Upper lobe of left lung (tissue), 4 donors: ENCODE results near the gene PLD2.

ENCODE experiments used
- CTCF ChIP-seq, 6 experiments: fragments of 450-650 bp in 4 of 6; fragments of 200-600 bp in 2 of 6; sonication (generic) in 2 of 6; IDR thresholded peaks; one replicate each; pipeline ENCODE4 v1.5.1; 2016 to 2019; ENCODE audit warnings: antibody characterized with exemption in 6 of 6
- EP300 ChIP-seq, 4 donors: sonication (generic); formaldehyde crosslinking; IDR thresholded peaks; one replicate each; pipeline ENCODE4 v1.5.1; 2017; ENCODE audit warnings: antibody characterized with exemption in 4 of 4, control low read depth in 2 of 4
- POLR2A ChIP-seq, 4 donors: fragments of 450-650 bp; IDR thresholded peaks; one replicate each; pipeline ENCODE4 v1.5.1; 2016 to 2017; ENCODE audit warnings: antibody characterized with exemption in 4 of 4, mild to moderate bottlenecking in 2 of 4
- POLR2AphosphoS5 ChIP-seq, 2 donors: sonication (generic); formaldehyde crosslinking; IDR thresholded peaks; one replicate each; pipeline ENCODE4 v1.5.1; 2017; ENCODE audit warnings: antibody characterized with exemption in 2 of 2

DNA sequence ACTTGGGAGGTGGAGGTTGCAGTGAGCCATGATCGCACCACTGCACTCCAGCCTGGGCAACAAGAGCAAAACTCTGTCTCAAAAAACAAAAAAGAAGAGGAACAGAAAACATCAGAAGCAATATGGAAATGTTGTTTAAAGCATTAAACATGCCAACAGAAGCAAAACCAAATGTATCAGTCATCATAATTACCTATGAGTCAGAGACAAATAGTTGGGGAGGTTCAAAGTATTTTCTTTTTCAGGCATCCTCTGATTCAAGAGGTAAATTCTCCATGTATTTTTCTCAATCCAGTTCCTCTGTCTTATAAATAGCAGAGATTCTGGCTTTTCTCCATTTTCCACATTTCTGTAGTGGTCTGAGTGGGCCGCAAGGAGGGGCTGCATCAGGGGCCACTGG lies 37.3 kb upstream of the PLD2 start:
- TF ChIP-seq CTCF (IDR thresholded peaks at IDR 0.05) (no peak), POLR2AphosphoS5 (IDR thresholded peaks at IDR 0.05) (no peak), EP300 (IDR thresholded peaks at IDR 0.05) (no peak), POLR2A (IDR thresholded peaks at IDR 0.05) (no peak)
